IPS DF 19.7 (cell line): ENCODE measurements around the gene GPR32.
"Not testable (repeated sequence)": the region's sequence is repeated elsewhere in the genome, so short reads cannot be mapped to it uniquely, and the experiment has no call there.

Source experiments
- DNase-seq: peaks from one replicate; pipeline ENCODE4 v3.0.0-alpha.2; 2013; ENCODE audit warnings: low read depth, low spot score

GPR32 gene

GRCh38 chr19:50801107-50801506, 30.8 kb downstream of the GPR32 start:
- DNase-seq, result no peak

GRCh38 chr19:50803633-50804419, 33.6 kb downstream of the GPR32 start:
- no peak for DNase-seq

GRCh38 chr19:50804420-50805272, 34.4 kb downstream of the GPR32 start:
- DNase-seq, result peak; percentile 86

DNA sequence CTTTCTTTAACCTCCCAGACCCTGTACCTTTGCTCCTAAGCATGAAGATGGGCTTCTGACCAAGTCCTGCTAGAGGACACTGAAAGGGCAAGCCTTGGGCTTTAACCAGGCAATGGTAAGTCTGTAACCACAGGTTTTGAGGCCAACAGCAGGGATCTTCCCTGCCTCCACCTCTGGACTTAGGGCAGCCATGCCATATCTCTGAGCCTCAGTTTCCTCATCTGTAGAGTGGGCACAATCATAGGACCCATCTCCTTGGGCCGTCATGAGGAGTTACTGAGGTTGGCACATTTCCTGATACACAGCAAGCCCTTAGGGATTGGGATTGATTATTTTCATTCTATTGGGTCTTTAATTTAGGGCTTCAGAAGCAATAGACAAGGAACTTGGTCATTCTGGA, 38.6 kb downstream of the GPR32 start:
- no peak for DNase-seq

DNA sequence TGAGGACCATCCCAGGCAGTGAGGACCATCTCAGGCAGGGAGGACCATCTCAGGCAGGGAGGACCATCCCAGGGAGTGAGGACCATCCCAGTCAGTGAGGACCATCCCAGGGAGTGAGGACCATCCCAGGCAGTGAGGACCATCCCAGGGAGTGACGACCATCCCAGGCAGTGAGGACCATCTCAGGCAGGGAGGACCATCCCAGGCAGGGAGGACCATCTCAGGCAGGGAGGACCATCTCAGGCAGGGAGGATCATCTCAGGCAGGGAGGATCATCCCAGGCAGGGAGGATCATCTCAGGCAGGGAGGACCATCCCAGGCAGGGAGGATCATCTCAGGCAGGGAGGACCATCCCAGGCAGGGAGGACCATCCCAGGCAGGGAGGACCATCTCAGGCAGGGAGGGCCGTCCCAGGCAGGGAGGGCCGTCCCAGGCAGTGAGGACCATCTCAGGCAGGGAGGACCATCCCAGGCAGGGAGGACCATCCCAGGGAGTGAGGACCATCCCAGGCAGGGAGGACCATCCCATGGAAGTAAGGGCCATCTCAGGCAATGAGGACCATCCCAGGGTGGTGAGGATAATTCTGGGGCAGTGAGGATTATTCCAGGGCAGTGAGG, 41.5 kb downstream of the GPR32 start:
- not testable (repeated sequence) for DNase-seq

DNA sequence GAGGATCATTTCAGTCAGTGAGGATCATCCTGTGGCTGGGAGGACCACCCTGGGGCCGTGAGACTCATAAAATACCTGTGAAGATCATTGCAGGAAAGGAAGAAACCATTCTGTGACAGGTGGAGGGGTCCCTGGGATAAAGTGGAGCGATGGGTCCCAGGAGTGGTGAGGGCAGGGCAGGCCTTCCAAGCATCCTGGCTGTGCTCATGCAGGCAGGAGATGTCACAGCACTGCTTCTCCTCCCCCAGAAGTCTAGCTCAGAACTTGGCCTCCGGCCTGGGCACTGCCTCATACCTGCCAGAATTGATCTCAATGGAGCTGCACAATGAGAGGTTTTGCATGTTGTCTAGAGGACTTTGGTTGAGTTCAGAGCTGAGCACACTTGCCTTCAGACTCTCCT, 42.2 kb downstream of the GPR32 start:
- DNase-seq, result no peak

DNA sequence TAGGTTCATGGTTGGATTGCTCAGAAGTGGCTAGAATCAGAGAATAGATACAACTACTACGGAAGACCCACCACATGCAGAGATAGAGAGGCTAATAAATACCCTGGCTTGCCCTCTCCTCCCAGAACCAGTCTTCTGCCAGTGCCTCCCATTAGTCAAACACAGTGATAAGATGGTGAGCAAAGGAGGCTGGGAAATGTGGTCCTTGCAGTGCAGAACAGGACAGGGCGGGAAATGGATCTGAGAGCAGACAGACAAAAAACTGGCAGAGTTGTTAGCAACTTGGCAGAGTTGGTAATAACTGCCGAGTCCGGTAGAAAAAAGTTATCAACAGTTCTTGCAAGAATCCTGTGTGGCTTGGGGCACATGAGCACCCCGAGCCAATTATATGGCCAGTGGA, 44.6 kb downstream of the GPR32 start:
- no peak for DNase-seq

GRCh38 chr19:50815439-50815838, 45.2 kb downstream of the GPR32 start:
- DNase-seq, result no peak

DNA sequence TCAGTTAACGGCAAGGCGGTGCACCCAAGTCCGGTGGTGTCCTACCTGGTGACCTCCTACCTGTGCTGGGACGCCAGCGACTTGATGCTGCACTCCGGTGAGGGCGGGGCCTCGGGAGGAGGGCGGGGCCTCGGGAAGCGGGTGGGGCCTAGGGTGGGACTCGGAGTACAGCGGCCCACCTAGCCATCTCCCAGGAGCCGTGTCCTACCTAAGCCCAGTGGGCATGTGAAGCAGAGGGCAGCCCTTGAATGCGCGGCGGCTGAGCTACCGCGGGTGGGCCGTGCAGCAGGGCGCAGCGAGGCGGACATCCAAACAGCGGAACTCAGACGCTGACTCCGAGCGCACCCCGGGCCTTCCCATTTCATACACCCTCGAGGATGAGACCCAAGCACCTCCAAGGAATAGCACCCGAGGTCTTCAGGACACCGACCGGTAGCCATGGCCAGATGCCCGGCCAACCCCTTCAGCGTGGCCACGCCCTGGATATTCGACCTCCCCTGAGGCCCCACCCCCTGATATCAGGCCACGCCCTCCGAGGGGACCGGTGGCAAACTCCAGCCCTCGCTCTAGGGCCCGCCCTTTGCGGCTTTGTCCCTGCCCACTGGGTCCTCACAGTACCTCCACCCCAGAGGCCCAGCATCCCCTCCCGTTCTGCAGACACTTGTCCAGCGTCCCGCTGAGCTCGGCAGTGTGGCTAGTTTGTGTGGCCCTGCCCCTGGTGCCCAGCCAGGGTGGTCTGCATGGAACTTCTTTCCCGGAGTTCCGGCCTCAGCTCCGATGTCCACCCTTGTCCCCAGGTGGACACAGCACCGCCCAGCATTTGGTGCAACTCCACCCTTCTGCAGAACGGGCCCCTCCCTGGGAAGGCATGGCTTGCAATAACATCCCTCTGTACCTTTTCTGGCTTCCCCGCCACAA, 47.9 kb downstream of the GPR32 start:
- no peak for DNase-seq

GRCh38 chr19:50818859-50819472, 48.7 kb downstream of the GPR32 start:
- no peak for DNase-seq

DNA sequence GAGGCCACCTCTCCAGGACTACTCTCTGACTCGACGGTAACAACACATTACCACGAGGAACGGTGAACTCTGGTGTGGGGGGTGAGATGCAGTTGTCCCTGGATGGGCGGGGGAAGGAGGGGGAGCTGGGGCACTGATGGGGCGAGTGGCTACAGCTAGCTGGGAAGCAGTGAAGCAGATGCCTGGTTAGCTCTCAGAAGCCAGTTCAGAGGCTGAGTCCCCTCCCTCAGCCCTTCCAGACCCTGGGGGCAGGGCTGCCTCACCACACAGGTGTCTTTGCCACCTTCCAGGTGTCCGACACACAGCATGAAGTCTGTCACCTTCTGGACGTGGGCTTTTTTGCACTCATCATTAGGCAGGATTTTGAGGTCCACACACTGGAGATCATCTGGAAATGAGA, 49.4 kb downstream of the GPR32 start:
- no peak for DNase-seq

- DNase-seq, result no peak
Measured at GRCh38 chr19:50820086-50820485, 49.8 kb downstream of the GPR32 start.

- DNase-seq, result no peak
Measured at GRCh38 chr19:50820549-50821247, 50.4 kb downstream of the GPR32 start.

- DNase-seq, result no peak
Measured at GRCh38 chr19:50821248-50821612, 51.0 kb downstream of the GPR32 start.
